Measurements from ENCODE around the gene MND1.

The MND1 gene, protein sequence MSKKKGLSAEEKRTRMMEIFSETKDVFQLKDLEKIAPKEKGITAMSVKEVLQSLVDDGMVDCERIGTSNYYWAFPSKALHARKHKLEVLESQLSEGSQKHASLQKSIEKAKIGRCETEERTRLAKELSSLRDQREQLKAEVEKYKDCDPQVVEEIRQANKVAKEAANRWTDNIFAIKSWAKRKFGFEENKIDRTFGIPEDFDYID

DNA sequence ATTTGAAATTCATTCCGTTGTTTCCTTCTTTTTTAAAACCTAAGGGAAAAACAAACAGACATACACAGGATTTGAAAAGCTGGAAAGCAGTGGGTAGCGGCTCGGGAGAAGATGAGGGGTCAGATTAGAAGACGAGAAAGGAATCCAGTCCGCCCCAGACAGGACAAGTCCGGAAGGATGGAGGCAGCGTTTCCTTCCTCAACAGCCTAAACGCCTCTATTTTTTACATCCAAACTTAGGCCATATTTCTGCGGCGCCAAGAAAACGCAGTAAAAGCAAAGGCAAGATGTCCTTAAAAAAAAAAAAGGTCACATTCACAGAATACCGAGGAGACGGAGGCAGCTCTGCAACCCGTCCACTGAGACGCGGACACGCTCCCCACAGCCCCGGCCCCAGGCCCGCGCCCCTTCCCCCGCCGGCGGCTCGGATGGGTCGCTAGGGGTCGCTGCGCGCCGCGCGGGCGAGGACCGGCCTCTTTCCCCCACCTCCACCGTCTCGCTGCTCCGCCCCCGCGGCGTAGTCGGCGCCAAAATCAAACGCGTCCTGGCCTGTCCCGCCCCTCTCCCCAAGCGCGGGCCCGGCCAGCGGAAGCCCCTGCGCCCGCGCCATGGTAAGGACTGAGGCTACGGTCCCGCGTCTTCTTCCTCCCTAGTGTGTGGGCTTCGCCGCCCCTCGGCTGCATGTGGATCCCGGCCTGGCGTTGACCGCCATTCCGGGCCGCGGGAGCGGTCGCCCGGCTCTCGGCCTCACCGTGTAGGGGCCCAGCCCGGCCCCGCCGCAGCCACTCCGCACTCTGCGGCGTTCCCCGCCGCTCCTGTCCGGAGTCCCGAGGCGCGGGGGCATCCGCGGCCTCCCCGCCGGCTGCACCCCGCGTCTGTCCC, at the start of gene MND1:
Gene MND1, plus strand, starts transcription at position 558 of the 881 bp plus-strand sequence. Its CDS starts 50 bp downstream, at position 608.
- DNase-seq = peak; percentile 87

GRCh38 chr4:153295131-153295755, 49.2 kb upstream of the MND1 start:
- DNase-seq = no peak

- peak; percentile 42 for DNase-seq
These were observed 48.3 kb upstream of the MND1 start for GRCh38 chr4:153296040-153296823.

GRCh38 chr4:153297116-153297515, 47.4 kb upstream of the MND1 start:
- no peak for DNase-seq

- no peak for DNase-seq
These were observed 33.7 kb upstream of the MND1 start for GRCh38 chr4:153310793-153311192.

DNA sequence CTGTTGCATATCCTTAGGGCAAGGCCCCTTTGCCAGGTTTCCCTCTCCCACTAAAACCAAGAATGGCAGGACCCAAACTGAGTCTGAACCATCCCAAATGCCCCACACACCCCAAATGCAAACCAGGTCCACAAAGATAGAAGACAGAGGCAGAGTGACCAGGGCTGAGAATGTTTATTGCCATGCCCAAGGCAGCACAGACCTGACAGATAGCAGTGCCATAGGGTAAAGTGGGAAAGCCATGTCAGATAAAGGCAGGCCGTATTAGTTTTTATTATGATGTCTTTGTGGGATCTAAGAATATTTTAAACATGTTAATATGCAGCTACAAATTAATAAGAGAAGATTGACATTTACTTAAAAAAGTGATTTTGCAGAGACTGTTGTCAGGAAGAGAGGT, 29.6 kb upstream of the MND1 start:
- no peak for DNase-seq

- peak; percentile 48 for DNase-seq
These were observed 25.7 kb upstream of the MND1 start for GRCh38 chr4:153318696-153319320.

DNA sequence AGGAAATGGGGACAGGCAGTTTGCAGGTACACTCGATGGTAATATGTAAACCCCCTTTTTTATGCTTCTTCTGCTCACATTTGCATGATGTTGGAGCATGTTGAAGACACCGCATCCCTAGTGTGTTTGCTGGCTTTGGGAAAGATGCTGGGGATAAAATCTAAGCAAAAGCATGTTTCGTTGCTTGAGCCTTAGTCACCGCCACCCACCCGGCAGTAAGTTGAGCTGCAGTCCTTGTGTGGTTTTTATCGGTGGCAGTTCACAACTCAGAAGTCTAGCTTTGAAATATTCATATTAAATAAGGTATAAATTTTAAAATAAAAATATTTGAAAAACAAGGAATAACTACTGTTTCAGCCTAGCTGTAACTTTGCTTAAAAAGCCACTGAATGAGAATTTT, 21.7 kb upstream of the MND1 start:
- no peak for DNase-seq

DNA sequence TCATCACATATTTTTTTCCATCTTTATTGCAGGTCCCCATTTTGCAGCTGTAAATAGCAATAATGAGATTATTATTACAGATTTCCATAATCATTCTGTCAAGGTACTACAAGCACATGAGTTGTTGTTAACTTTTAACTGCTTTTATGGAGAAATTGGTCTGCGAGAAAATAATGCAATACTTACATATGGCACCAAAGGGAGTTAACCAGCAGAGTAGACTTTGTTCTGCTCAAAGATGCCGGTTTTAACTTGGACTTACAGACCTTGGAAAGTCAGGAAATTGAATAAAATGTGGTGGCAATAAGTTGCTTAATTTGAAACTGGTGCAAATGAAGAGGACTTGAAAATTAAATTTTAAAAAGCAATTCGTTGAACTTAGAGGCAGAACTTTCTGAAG, 20.4 kb upstream of the MND1 start:
- DNase-seq = no peak

GRCh38 chr4:153325558-153325957, 18.9 kb upstream of the MND1 start:
- no peak for DNase-seq

GRCh38 chr4:153326513-153326912, 18.0 kb upstream of the MND1 start:
- DNase-seq = no peak

DNA sequence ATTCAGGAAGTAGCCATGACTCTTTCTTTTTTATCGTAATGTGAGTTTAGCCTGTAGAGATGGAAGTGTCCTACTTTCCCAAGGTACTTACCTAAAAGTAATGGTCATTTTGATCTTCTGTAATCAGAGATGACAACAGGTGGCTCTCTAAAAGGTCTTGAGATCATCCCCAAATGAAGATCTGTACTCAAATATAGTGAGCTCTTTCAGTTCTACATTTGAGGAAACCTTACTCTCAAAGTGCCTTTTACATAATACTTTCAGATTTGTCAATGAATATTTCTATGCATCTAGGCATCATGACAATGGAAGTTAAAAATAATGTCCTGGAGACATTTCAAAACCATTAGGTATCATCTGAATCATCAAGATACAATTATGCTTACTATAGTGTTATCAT, 17.2 kb upstream of the MND1 start:
- DNase-seq = no peak

GRCh38 chr4:153332936-153333335, 11.6 kb upstream of the MND1 start:
- no peak for DNase-seq

DNA sequence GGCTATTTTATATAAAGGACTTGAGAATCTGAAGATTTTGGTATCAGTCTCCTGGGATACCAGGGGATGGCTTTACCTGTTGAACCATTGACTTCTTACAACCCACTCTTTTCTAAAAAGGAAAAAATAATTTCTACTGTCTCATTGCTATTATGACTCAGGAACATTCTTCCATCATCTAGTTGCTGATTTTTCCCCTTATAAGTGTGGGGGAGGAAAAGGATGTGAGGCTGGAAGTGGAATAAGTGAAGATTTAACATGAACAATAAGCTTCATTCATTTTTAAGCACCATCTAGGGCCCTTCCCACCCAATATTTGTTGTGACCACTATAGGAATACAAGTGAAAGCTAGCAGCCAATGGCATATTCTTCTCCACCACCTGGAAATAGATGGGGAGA, 10.6 kb upstream of the MND1 start:
- DNase-seq = no peak

- peak; percentile 20 for DNase-seq
These were observed 8.8 kb upstream of the MND1 start for GRCh38 chr4:153335665-153336064.

GRCh38 chr4:153337686-153338085, 6.8 kb upstream of the MND1 start:
- no peak for DNase-seq

DNA sequence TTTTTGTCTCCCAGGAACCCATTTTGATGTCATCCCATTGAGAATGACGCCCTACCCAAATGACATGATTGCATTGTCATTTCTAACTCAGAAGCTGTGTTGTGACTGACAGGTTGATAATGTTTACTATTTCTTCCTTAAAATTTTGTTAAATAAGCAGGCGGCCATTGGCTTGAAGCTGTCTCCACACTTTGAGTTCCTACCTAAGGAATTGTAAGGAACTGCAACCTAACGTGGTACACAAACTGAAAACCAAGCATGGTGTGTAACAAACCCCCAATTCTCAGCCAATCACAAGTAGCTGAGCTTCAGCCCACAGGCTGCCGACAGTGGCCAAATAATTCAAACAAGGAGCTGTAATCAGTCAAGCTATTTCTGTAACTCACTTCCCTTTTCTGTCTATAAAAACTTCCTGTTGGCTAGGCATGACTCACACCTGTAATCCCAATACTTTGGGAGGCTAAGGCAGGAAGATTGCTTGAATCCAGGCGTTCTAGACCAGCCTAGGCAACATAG, 2.9 kb upstream of the MND1 start:
- DNase-seq = peak; percentile 57

DNA sequence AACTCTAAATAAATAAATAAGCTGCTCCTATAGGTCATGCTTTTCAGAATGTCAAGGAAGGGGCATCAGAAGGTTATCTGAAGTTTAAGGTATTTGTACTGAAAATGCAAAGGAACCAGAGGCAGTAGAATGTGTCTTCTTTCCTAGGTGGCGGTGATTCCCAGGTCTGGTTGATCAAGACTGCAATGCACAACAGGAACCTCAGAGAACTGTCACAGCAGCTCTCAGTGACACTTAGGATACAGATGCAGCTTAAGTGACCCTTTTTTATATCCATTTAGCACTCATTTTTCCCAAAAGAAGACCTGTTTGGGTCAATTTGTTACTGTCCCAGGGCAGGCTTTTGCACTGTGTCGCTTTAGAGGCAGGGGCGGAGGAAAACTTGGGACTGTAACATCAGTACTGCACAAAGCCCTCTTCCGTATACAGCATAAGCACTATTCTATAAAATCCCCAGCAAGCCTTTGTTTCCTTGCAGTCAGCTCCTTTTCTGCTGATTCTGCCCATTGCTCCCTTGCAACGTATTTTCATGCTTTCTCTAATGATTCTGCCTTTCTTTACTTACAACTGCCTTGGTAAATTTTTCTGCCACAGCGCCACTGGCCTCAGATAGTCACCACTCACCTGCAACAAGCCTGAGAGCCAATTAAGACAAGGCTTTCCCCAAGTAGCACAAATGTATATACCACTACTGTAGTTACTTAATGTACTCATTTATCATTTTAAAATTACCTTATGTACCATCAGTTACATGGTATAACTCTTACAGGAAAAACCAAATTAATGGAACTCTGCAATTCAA, 1.5 kb upstream of the MND1 start:
- no peak for DNase-seq

- peak; percentile 71 for DNase-seq
These were observed 809 bp downstream of the MND1 start for GRCh38 chr4:153345012-153345981.

DNA sequence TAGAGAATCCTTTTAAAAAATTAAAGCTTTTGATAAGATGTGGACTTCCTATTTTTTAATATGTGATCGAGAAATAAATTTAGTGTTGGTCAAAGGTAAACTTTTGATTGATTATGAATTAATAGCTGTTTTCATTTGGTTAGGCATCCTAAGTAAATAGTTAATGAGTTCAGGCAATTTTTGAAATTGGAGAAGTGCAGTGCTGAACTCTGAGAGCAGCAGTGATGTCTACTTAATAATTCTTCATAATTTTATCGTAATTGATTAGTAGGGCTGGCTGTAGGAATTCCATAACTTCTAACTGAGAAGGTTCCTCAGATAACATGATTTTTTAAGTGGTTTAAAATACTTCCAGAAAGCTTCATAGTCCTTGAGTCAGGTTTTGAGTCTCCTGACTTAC, 1.5 kb downstream of the MND1 start:
- DNase-seq = no peak
